CD14-positive monocyte (primary cell): ENCODE measurements around the gene CGN. TPM values are rescaled to one million over a fixed set of nuclear protein-coding genes. Genes with fewer than 3 reads are reported as not detected.
A peak's percentile ranks its signal among the peaks of the same experiment; 100 is the strongest.

Experiments used
- DNase-seq, 3 donors: peaks; one replicate each; pipeline ENCODE4 v3.0.0-alpha.2; 2011 to 2022
- H2AFZ ChIP-seq: 2 replicates; pipeline ENCODE4 v1.6.0; 2012; ENCODE audit warnings: mild to moderate bottlenecking, low read depth, low read length, inconsistent platforms; ENCODE audit not compliant: insufficient read depth, poor library complexity, severe bottlenecking
- H3K27ac ChIP-seq, 2 donors: 1 replicate in 1 of 2; 2 replicates in 1 of 2; pipeline ENCODE4 v1.5.1; 2012 to 2013; ENCODE audit warnings: low read length in 2 of 2, control low read depth in 1 of 2, inconsistent platforms in 1 of 2, low read depth in 1 of 2, mild to moderate bottlenecking in 1 of 2
- H3K27me3 ChIP-seq, 2 donors: one replicate each; pipeline versions ENCODE4 v1.6.0 to v1.6.1; 2011 to 2013; ENCODE audit warnings: low read length in 2 of 2; ENCODE audit not compliant: control insufficient read depth in 2 of 2, insufficient read depth in 2 of 2
- H3K36me3 ChIP-seq, 2 donors: replicated peaks in 1 of 2; 1 replicate in 1 of 2; 2 replicates in 1 of 2; pipeline versions ENCODE4 v1.5.1 to v1.6.1; 2012 to 2013; ENCODE audit warnings: low read length in 2 of 2, control low read depth in 1 of 2, inconsistent platforms in 1 of 2, mild to moderate bottlenecking in 1 of 2; ENCODE audit not compliant: insufficient read depth in 2 of 2, control insufficient read depth in 1 of 2
- H3K4me1 ChIP-seq, 2 donors: 1 replicate in 1 of 2; 2 replicates in 1 of 2; pipeline versions ENCODE4 v1.5.1 to v1.6.1; 2012 to 2013; ENCODE audit warnings: low read length in 2 of 2, control low read depth in 1 of 2, inconsistent platforms in 1 of 2, mild to moderate bottlenecking in 1 of 2, moderate library complexity in 1 of 2; ENCODE audit not compliant: insufficient read depth in 2 of 2, control insufficient read depth in 1 of 2
- H3K4me2 ChIP-seq: replicated peaks from 2 replicates; pipeline ENCODE3; 2012; ENCODE audit warnings: low read length, moderate library complexity, mild to moderate bottlenecking; ENCODE audit not compliant: poor library complexity, severe bottlenecking; ENCODE audit errors: extremely low read depth
- H3K4me3 ChIP-seq, 3 experiments: fragments of 200-600 bp in 1 of 3; sonication (generic) in 1 of 3; replicated peaks in 1 of 3; 1 replicate in 2 of 3; 2 replicates in 1 of 3; pipeline ENCODE4 v1.5.1; 2011 to 2013; ENCODE audit warnings: low read length in 3 of 3, mild to moderate bottlenecking in 3 of 3, control low read depth in 2 of 3, low read depth in 2 of 3, inconsistent platforms in 1 of 3, moderate library complexity in 1 of 3
- H3K79me2 ChIP-seq: 2 replicates; pipeline ENCODE4 v1.6.0; 2012; ENCODE audit warnings: mild to moderate bottlenecking, control low read depth, inconsistent platforms, low read length, moderate library complexity; ENCODE audit not compliant: insufficient read depth
- H3K9ac ChIP-seq: 2 replicates; pipeline ENCODE4 v1.6.0; 2017; ENCODE audit warnings: low read length, mild to moderate bottlenecking; ENCODE audit not compliant: insufficient read depth, poor library complexity, severe bottlenecking
- H3K9me3 ChIP-seq, 2 donors: replicated peaks in 1 of 2; 1 replicate in 1 of 2; 2 replicates in 1 of 2; pipeline versions ENCODE4 v1.5.1 to v1.6.1; 2012 to 2013; ENCODE audit warnings: low read length in 2 of 2, control low read depth in 1 of 2; ENCODE audit not compliant: control insufficient read depth in 1 of 2, insufficient read depth in 1 of 2
- H4K20me1 ChIP-seq: 2 replicates; pipeline ENCODE4 v1.6.0; 2012; ENCODE audit warnings: mild to moderate bottlenecking, low read length, control low read depth, moderate library complexity; ENCODE audit not compliant: insufficient read depth
- H3K27ac Mint-ChIP-seq, 7 donors: one replicate each; pipeline ENCODE4 v1.8.0; 2020; ENCODE audit warnings: mild to moderate bottlenecking in 7 of 7, mixed read lengths in 7 of 7, moderate library complexity in 6 of 7, inconsistent platforms in 2 of 7
- H3K27me3 Mint-ChIP-seq, 3 donors: one replicate each; pipeline ENCODE4 v1.8.0; 2021 to 2022; ENCODE audit warnings: low read depth in 3 of 3, mild to moderate bottlenecking in 3 of 3, mixed read lengths in 3 of 3, moderate library complexity in 3 of 3, inconsistent platforms in 1 of 3
- H3K36me3 Mint-ChIP-seq, 2 donors: one replicate each; pipeline ENCODE4 v1.8.0; 2020; ENCODE audit warnings: mixed read lengths in 2 of 2, inconsistent platforms in 1 of 2, mild to moderate bottlenecking in 1 of 2
- H3K4me1 Mint-ChIP-seq: one replicate; pipeline ENCODE4 v1.8.0; 2020; ENCODE audit warnings: mild to moderate bottlenecking, mixed read lengths
- H3K4me3 Mint-ChIP-seq, 2 donors: one replicate each; pipeline ENCODE4 v1.8.0; 2020; ENCODE audit warnings: mild to moderate bottlenecking in 2 of 2, mixed read lengths in 2 of 2, moderate library complexity in 1 of 2
- H3K9me3 Mint-ChIP-seq, 7 donors: one replicate each; pipeline ENCODE4 v1.8.0; 2020 to 2022; ENCODE audit warnings: mixed read lengths in 7 of 7, mild to moderate bottlenecking in 6 of 7, moderate library complexity in 6 of 7, inconsistent platforms in 2 of 7
- WGBS: methylation state at CpG from one replicate; pipeline ENCODE4 v1.1.5; 2013; ENCODE audit warnings: missing lambda C conversion rate; ENCODE audit not compliant: insufficient coverage; 5-methylcytosine and 5-hydroxymethylcytosine counted together
- intact Hi-C, 2 donors: fragments of 100-400 bp; cut with micrococcal nuclease; formaldehyde crosslinking; loops; one replicate each; pipeline versions ENCODE4 v1.15.0 to v1.15.1; 2023
- polyA plus RNA-seq, 3 donors: library from polyadenylated mRNA; depleted of rRNA in 1 of 3; unstranded in 2 of 3; stranded (reverse) in 1 of 3; fragments of 300-500 nt in 2 of 3; fragments of >200 nt in 1 of 3; fragmentation: Illumina TruSeq in 2 of 3; gene quantifications; 1 replicate in 2 of 3; 2 replicates in 1 of 3; pipeline ENCODE4 v1.2.3, GENCODE V29; 2012 to 2021
- TF ChIP-seq, protein P1 (sequence below): fragments of 200-600 bp; IDR thresholded peaks from one replicate; pipeline ENCODE4 v1.8.0; 2022; ENCODE audit warnings: antibody characterized with exemption, mild to moderate bottlenecking

CGN gene
- polyA plus RNA-seq, 3 donors: not detected

GRCh38 chr1:151465026-151465425 is 46.2 kb upstream of the CGN start:
- Mint-ChIP-seq H3K36me3 (no peaks in the 10 kb centered on the region), H3K4me1 (no peaks in the 10 kb centered on the region), H3K9me3 (no peaks in the 10 kb centered on the region), H3K4me3 (no peak overlapping the region), H3K27me3 (peaks cover 10 to 17% (median 15%) of the 10 kb centered on the region in 3 donors), H3K27ac (no peak overlapping the region)
- WGBS: no CpG with 5 or more reads among the region's 1 CpG
- intact Hi-C loops: loop anchor here in 1 of 2 donors (10.0 kb wide), 1 partner anchor 180 kb away; the partner anchor contains the start of gene ZNF687
- TF ChIP-seq, protein P1, sequence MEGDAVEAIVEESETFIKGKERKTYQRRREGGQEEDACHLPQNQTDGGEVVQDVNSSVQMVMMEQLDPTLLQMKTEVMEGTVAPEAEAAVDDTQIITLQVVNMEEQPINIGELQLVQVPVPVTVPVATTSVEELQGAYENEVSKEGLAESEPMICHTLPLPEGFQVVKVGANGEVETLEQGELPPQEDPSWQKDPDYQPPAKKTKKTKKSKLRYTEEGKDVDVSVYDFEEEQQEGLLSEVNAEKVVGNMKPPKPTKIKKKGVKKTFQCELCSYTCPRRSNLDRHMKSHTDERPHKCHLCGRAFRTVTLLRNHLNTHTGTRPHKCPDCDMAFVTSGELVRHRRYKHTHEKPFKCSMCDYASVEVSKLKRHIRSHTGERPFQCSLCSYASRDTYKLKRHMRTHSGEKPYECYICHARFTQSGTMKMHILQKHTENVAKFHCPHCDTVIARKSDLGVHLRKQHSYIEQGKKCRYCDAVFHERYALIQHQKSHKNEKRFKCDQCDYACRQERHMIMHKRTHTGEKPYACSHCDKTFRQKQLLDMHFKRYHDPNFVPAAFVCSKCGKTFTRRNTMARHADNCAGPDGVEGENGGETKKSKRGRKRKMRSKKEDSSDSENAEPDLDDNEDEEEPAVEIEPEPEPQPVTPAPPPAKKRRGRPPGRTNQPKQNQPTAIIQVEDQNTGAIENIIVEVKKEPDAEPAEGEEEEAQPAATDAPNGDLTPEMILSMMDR: no peak
- Histone ChIP-seq H3K79me2 (no peaks in the 10 kb centered on the region), H3K4me1 (no peaks in the 10 kb centered on the region), H3K27me3 (peaks cover 0 to 16% of the 10 kb centered on the region in 2 donors), H3K4me3 (no peak overlapping the region), H3K9me3 (no peaks in the 10 kb centered on the region), H3K9ac (no peak overlapping the region), H3K27ac (no peak overlapping the region), H3K4me2 (no peak overlapping the region), H2AFZ (no peak overlapping the region), H3K36me3 (no peaks in the 10 kb centered on the region), H4K20me1 (no peaks in the 10 kb centered on the region)
- no peak for DNase-seq

DNA sequence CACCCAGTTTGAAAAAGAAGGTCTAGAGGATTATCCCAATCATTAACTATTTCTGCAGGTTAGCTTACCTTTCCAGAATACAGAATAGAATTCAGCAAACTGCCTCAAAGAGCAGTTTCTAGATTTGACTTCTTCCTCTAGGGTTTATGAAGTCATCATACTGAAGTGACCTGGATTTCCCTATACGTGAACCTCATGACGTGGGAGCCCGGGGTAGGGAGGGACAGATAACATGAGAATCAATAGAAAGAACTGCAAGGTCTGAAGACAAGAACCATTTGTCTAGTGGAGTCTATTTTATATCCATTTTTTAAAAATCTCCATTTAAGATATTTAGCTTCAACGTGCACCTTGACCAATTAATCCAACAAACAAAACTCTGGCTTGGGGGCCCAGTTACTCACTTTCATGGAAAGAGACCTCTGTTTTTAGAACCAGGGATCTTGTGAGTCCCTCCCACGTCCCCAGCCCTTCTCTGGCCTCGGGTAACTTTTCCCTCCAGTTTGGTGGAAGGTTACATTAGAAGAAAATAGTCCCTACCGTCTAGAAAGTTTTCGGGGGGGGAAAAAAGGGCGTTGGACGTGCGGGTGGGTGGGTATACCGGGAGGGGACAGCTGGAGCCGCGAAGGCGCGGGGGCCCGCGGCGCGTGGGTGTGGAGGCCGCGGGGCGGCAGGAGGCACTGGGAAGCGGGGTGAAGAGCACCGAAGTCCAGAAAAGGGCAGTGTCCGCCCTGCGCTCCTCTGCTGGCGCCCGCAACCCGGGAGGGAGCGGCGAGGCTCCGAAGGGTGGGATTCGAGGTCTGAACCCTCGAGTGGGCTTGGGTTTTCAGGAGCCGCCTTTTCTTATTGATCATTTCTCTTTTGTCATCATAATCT is 38.1 kb upstream of the CGN start:
- Mint-ChIP-seq H3K27me3 (peaks cover 0 to 5% (median 2%) of the 10 kb centered on the region in 3 donors), H3K9me3 (no peaks in the 10 kb centered on the region), H3K4me1 (peaks cover 11% of the 10 kb centered on the region), H3K4me3 (peak overlapping the region; percentile 91), H3K27ac (peak overlapping the region in 5 of 7 donors; percentile 68 to 91 (median 78)), H3K36me3 (no peaks in the 10 kb centered on the region)
- no peaks in the 10 kb centered on the region for H3K79me2 ChIP-seq
- no peaks in the 10 kb centered on the region for H3K27me3 ChIP-seq
- peaks cover 3 to 9% of the 10 kb centered on the region in 2 donors for H3K4me1 ChIP-seq
- peak overlapping the region; percentile 83 for H2AFZ ChIP-seq
- intact Hi-C loops: no loop called here
- H3K9ac ChIP-seq: peak overlapping the region; percentile 61
- peak overlapping the region in 1 of 2 donors; percentile 50 for H3K27ac ChIP-seq
- peak; percentile 21 to 42 (median 33) for DNase-seq
- no peaks in the 10 kb centered on the region for H3K36me3 ChIP-seq
- H3K9me3 ChIP-seq: no peaks in the 10 kb centered on the region
- peak overlapping the region; percentile 34 to 75 (median 51) for H3K4me3 ChIP-seq
- H3K4me2 ChIP-seq: peak overlapping the region; percentile 75
- WGBS: 3% methylated on average over 25 of the region's 36 CpGs
- TF ChIP-seq, protein P1: no peak
- no peaks in the 10 kb centered on the region for H4K20me1 ChIP-seq
